ENCODE measurements around the gene GLG1.
"Not testable (repeated sequence)": the region's sequence is repeated elsewhere in the genome, so short reads cannot be mapped to it uniquely, and the experiment has no call there.

The GLG1 gene

GRCh38 chr16:74606521-74607309 lies at the start of gene GLG1:
TSS of gene GLG1 (minus strand) at chr16:74607114. CDS start at chr16:74607094, 20 bp downstream.
- peak; percentile 80 to 94 for DNase-seq (ENCODE audit: low spot score in 2 of 2)
- Histone ChIP-seq H3K27me3 (ENCODE audit: low read depth) (no peaks in the 10 kb centered on the region), H3K4me1 (peaks cover 20% of the 10 kb centered on the region), H3K36me3 (replicated peaks) (0 out of 2 replicates have a peak, but pooled peaks cover 3% of the 10 kb centered on the region), H3K9me3 (no peaks in the 10 kb centered on the region), H3K4me3 (peak within 1 kb of the TSS; percentile 92)
- in situ Hi-C loops (cut with MboI; ENCODE audit: low sequenced_read_pairs) = no loop called here

- in situ Hi-C loops (cut with MboI; ENCODE audit: low sequenced_read_pairs) = no loop called here
- H3K4me1 ChIP-seq = peaks cover 7% of the 10 kb centered on the region
Measured at GRCh38 chr16:74654536-74655050, 47.7 kb upstream of the GLG1 start.

GRCh38 chr16:74652883-74653282 lies 46.0 kb upstream of the GLG1 start:
- in situ Hi-C loops (cut with MboI; ENCODE audit: low sequenced_read_pairs); DNase-seq (ENCODE audit: low spot score in 2 of 2); H3K9me3 ChIP-seq; H3K4me1 ChIP-seq; H3K27me3 ChIP-seq (ENCODE audit: low read depth); H3K4me3 ChIP-seq: not testable (repeated sequence)
- H3K36me3 ChIP-seq (replicated peaks) = peaks cover 85% of the 10 kb centered on the region

More at GRCh38 chr16:74654536-74655050, 47.7 kb upstream of the GLG1 start:
- H3K9me3 ChIP-seq = no peaks in the 10 kb centered on the region
- no peak for DNase-seq (ENCODE audit: low spot score in 2 of 2)
- no peaks in the 10 kb centered on the region for H3K27me3 ChIP-seq (ENCODE audit: low read depth)
- H3K36me3 ChIP-seq (replicated peaks) = peaks cover 85% of the 10 kb centered on the region
- H3K4me3 ChIP-seq = no peak overlapping the region

- H3K36me3 ChIP-seq (replicated peaks) = peaks cover 87% of the 10 kb centered on the region
- in situ Hi-C loops (cut with MboI; ENCODE audit: low sequenced_read_pairs) = no loop called here
Measured at GRCh38 chr16:74652249-74652648, 45.3 kb upstream of the GLG1 start.

GRCh38 chr16:74651841-74652240 lies 44.9 kb upstream of the GLG1 start:
- in situ Hi-C loops (cut with MboI; ENCODE audit: low sequenced_read_pairs) = no loop called here
- DNase-seq (ENCODE audit: low spot score in 2 of 2) = no peak
- peaks cover 7% of the 10 kb centered on the region for H3K4me1 ChIP-seq
- H3K4me3 ChIP-seq = no peak overlapping the region
- H3K27me3 ChIP-seq (ENCODE audit: low read depth) = no peaks in the 10 kb centered on the region
- peaks cover 87% of the 10 kb centered on the region for H3K36me3 ChIP-seq (replicated peaks)
- H3K9me3 ChIP-seq = no peaks in the 10 kb centered on the region

More at GRCh38 chr16:74652249-74652648, 45.3 kb upstream of the GLG1 start:
- DNase-seq (ENCODE audit: low spot score in 2 of 2) = peak in 1 of 2 experiments; percentile 27
- H3K4me1 ChIP-seq = peaks cover 7% of the 10 kb centered on the region
- no peak overlapping the region for H3K4me3 ChIP-seq
- H3K9me3 ChIP-seq = no peaks in the 10 kb centered on the region
- H3K27me3 ChIP-seq (ENCODE audit: low read depth) = no peaks in the 10 kb centered on the region

GRCh38 chr16:74650966-74651567 lies 44.2 kb upstream of the GLG1 start:
- H3K9me3 ChIP-seq = no peaks in the 10 kb centered on the region
- H3K27me3 ChIP-seq (ENCODE audit: low read depth) = no peaks in the 10 kb centered on the region
- H3K4me1 ChIP-seq = peaks cover 7% of the 10 kb centered on the region
- H3K36me3 ChIP-seq (replicated peaks) = peaks cover 89% of the 10 kb centered on the region
- in situ Hi-C loops (cut with MboI; ENCODE audit: low sequenced_read_pairs) = no loop called here
- peak in 1 of 2 experiments; percentile 27 for DNase-seq (ENCODE audit: low spot score in 2 of 2)
- no peak overlapping the region for H3K4me3 ChIP-seq

- no peak for DNase-seq (ENCODE audit: low spot score in 2 of 2)
- H3K36me3 ChIP-seq (replicated peaks) = peaks cover 93% of the 10 kb centered on the region
- in situ Hi-C loops (cut with MboI; ENCODE audit: low sequenced_read_pairs) = no loop called here
Measured at GRCh38 chr16:74649839-74650504, 43.1 kb upstream of the GLG1 start.

GRCh38 chr16:74641969-74642368 lies 35.1 kb upstream of the GLG1 start:
- in situ Hi-C loops (cut with MboI; ENCODE audit: low sequenced_read_pairs) = no loop called here

More at GRCh38 chr16:74649839-74650504, 43.1 kb upstream of the GLG1 start:
- Histone ChIP-seq H3K4me1 (peaks cover 7% of the 10 kb centered on the region), H3K4me3 (no peak overlapping the region), H3K9me3 (no peaks in the 10 kb centered on the region), H3K27me3 (ENCODE audit: low read depth) (no peaks in the 10 kb centered on the region)

GRCh38 chr16:74637742-74638453 lies 31.0 kb upstream of the GLG1 start:
- peaks cover 86% of the 10 kb centered on the region for H3K36me3 ChIP-seq (replicated peaks)
- in situ Hi-C loops (cut with MboI; ENCODE audit: low sequenced_read_pairs) = no loop called here
- H3K27me3 ChIP-seq (ENCODE audit: low read depth) = no peaks in the 10 kb centered on the region
- H3K4me3 ChIP-seq = no peak overlapping the region
- no peaks in the 10 kb centered on the region for H3K9me3 ChIP-seq
- no peaks in the 10 kb centered on the region for H3K4me1 ChIP-seq
- DNase-seq (ENCODE audit: low spot score in 2 of 2) = no peak

More at GRCh38 chr16:74641969-74642368, 35.1 kb upstream of the GLG1 start:
- DNase-seq (ENCODE audit: low spot score in 2 of 2) = no peak
- Histone ChIP-seq H3K9me3 (no peaks in the 10 kb centered on the region), H3K4me1 (no peaks in the 10 kb centered on the region), H3K4me3 (no peak overlapping the region), H3K36me3 (replicated peaks) (peaks cover 91% of the 10 kb centered on the region), H3K27me3 (ENCODE audit: low read depth) (no peaks in the 10 kb centered on the region)

- Histone ChIP-seq H3K9me3 (no peaks in the 10 kb centered on the region), H3K27me3 (ENCODE audit: low read depth) (no peaks in the 10 kb centered on the region), H3K36me3 (replicated peaks) (peaks cover 89% of the 10 kb centered on the region), H3K4me1 (peaks cover 4% of the 10 kb centered on the region; the same call in 1 of the 2 replicates), H3K4me3 (no peak overlapping the region)
- DNase-seq (ENCODE audit: low spot score in 2 of 2) = no peak
- in situ Hi-C loops (cut with MboI; ENCODE audit: low sequenced_read_pairs) = no loop called here
Measured at GRCh38 chr16:74635303-74635702, 28.4 kb upstream of the GLG1 start.

- Histone ChIP-seq H3K4me1 (peaks cover 4% of the 10 kb centered on the region; the same call in 1 of the 2 replicates), H3K9me3 (no peaks in the 10 kb centered on the region), H3K36me3 (replicated peaks) (peaks cover 90% of the 10 kb centered on the region), H3K27me3 (ENCODE audit: low read depth) (no peaks in the 10 kb centered on the region), H3K4me3 (no peak overlapping the region)
- no peak for DNase-seq (ENCODE audit: low spot score in 2 of 2)
- in situ Hi-C loops (cut with MboI; ENCODE audit: low sequenced_read_pairs) = no loop called here
Measured at GRCh38 chr16:74633686-74634085, 26.8 kb upstream of the GLG1 start.

GRCh38 chr16:74627506-74628220 lies 20.7 kb upstream of the GLG1 start:
- in situ Hi-C loops (cut with MboI; ENCODE audit: low sequenced_read_pairs) = no loop called here
- Histone ChIP-seq H3K9me3 (no peaks in the 10 kb centered on the region), H3K4me1 (peaks cover 4% of the 10 kb centered on the region; the same call in 1 of the 2 replicates), H3K27me3 (ENCODE audit: low read depth) (no peaks in the 10 kb centered on the region), H3K4me3 (no peak overlapping the region), H3K36me3 (replicated peaks) (peaks cover 96% of the 10 kb centered on the region)
- no peak for DNase-seq (ENCODE audit: low spot score in 2 of 2)
